PC-9 (cell line): ENCODE results near the gene UGT2B15. TPM values are rescaled to one million over a fixed set of nuclear protein-coding genes. Genes with fewer than 3 reads are reported as not detected.
"Not testable (repeated sequence)": the region's sequence is repeated elsewhere in the genome, so short reads cannot be mapped to it uniquely, and the experiment has no call there.

Experiments used
- BruUV-seq: library from RNA; stranded (reverse); fragments of 400-500 nt; replicated peaks from 2 replicates; lab custom pipeline; 2021; lab: Mats Ljungman, UMichigan
- CTCF ChIA-PET: fragments of 300-600 bp; sonication (Branson Sonifier 250); formaldehyde crosslinking; loops from one replicate; lab custom pipeline; 2022; ENCODE audit warnings: antibody characterized with exemption; lab: Charles Lee
- POLR2A ChIA-PET: fragments of 300-600 bp; sonication (Branson Sonifier 250); formaldehyde crosslinking; loops from one replicate; lab custom pipeline; 2022; ENCODE audit warnings: antibody characterized with exemption; ENCODE audit not compliant: unreplicated experiment; lab: Charles Lee
- DNase-seq, 2 experiments: peaks; one replicate each; pipeline versions ENCODE4 v3.0.0 to v3.0.0-alpha.2; 2015 to 2022; ENCODE audit warnings: mixed read lengths in 1 of 2
- H2AFZ ChIP-seq: fragments of 200-600 bp; sonication (generic); 2 replicates; pipeline ENCODE4 v1.8.1; 2017; ENCODE audit warnings: antibody characterized with exemption
- H3F3A ChIP-seq: fragments of 200-600 bp; sonication (generic); 2 replicates; pipeline ENCODE4 v1.8.1; 2017; ENCODE audit warnings: antibody characterized with exemption, mild to moderate bottlenecking, low read depth; ENCODE audit not compliant: insufficient read depth
- H3K27ac ChIP-seq: fragments of 200-600 bp; sonication (generic); 2 replicates; pipeline ENCODE4 v1.6.1; 2016; ENCODE audit warnings: mixed run types
- H3K27me3 ChIP-seq: fragments of 200-600 bp; sonication (generic); 2 replicates; pipeline ENCODE4 v1.6.1; 2016; ENCODE audit warnings: low read depth, mixed run types; ENCODE audit not compliant: insufficient read depth
- H3K36me3 ChIP-seq: fragments of 200-600 bp; sonication (generic); 2 replicates; pipeline ENCODE4 v1.6.1; 2016; ENCODE audit warnings: low read depth, mixed run types
- H3K4me1 ChIP-seq: fragments of 200-600 bp; sonication (generic); replicated peaks from 2 replicates; pipeline ENCODE4 v1.6.1; 2016; ENCODE audit warnings: mixed run types; ENCODE audit not compliant: insufficient read depth
- H3K4me2 ChIP-seq: fragments of 200-600 bp; sonication (generic); 2 replicates; pipeline ENCODE4 v1.6.1; 2017; ENCODE audit warnings: mixed run types
- H3K4me3 ChIP-seq: fragments of 200-600 bp; sonication (generic); 2 replicates; pipeline ENCODE4 v1.6.1; 2016; ENCODE audit warnings: mixed run types
- H3K79me2 ChIP-seq: fragments of 200-600 bp; sonication (generic); 2 replicates; pipeline ENCODE4 v1.6.1; 2017; ENCODE audit warnings: low read depth, mixed run types
- H3K9me2 ChIP-seq: fragments of 200-600 bp; sonication (generic); 2 replicates; pipeline ENCODE4 v1.8.1; 2017; ENCODE audit warnings: mild to moderate bottlenecking; ENCODE audit not compliant: insufficient read depth
- H3K9me3 ChIP-seq: fragments of 200-600 bp; sonication (generic); 2 replicates; pipeline ENCODE4 v1.8.1; 2016; ENCODE audit warnings: low read depth; ENCODE audit not compliant: insufficient read depth
- H4K20me1 ChIP-seq: fragments of 200-600 bp; sonication (generic); 2 replicates; pipeline ENCODE4 v1.8.1; 2017; ENCODE audit not compliant: insufficient read depth
- CTCF ChIP-seq: fragments of 200-600 bp; sonication (generic); conservative IDR thresholded peaks from 2 replicates; pipeline ENCODE4 v1.6.1; 2017; ENCODE audit warnings: mixed run types, antibody characterized with exemption, mild to moderate bottlenecking, moderate library complexity
- EZH2 ChIP-seq: fragments of 200-600 bp; sonication (generic); IDR thresholded peaks from 2 replicates; pipeline ENCODE4 v1.8.0; 2017; ENCODE audit warnings: antibody characterized with exemption, low read depth
- intact Hi-C: fragments of 100-400 bp; cut with micrococcal nuclease; formaldehyde crosslinking; loops from one replicate; pipeline ENCODE4 v1.10.0; 2022; ENCODE audit not compliant: unreplicated experiment
- total RNA-seq: library from RNA; stranded (reverse); gene quantifications from 2 replicates; pipeline ENCODE4 v1.2.3, GENCODE V29; 2021

The UGT2B15 gene
- total RNA-seq, 1 experiment from 2014 or later: not detected

GRCh38 chr4:68668537-68669163, 1.8 kb downstream of the UGT2B15 start:
- CTCF ChIA-PET, H3K9me3 ChIP-seq, H4K20me1 ChIP-seq, H3K36me3 ChIP-seq, H3K4me1 ChIP-seq, intact Hi-C loops, POLR2A ChIA-PET, H3K9me2 ChIP-seq, H3K27me3 ChIP-seq, DNase-seq, H3K4me2 ChIP-seq, H3F3A ChIP-seq, H3K79me2 ChIP-seq, H3K4me3 ChIP-seq, BruUV-seq, H2AFZ ChIP-seq, H3K27ac ChIP-seq: not testable (repeated sequence)

DNA sequence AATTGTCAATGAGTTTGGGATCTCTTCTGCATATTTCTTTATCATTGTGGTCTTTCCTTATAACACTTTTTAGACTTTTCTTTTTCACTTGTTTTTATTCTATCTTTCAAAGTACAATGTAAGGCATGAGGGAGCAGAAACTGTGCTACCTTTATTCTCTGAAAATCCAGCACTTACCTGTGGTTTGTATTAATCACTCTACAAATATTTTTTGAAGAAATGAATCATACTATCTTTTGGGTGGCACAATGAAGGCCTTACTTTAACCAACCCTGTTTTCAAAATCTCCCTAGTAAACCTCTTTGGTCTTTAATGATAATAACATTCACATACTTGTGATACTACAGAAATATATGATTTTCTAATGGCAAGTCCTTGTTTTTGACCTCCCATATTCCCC, 2.9 kb downstream of the UGT2B15 start:
- intact Hi-C loops, DNase-seq, H3K9me3 ChIP-seq, H3K4me3 ChIP-seq, H3K27ac ChIP-seq, BruUV-seq, CTCF ChIA-PET, H3K36me3 ChIP-seq, H2AFZ ChIP-seq, POLR2A ChIA-PET, H3K4me1 ChIP-seq, H3K79me2 ChIP-seq, H3K4me2 ChIP-seq, H3F3A ChIP-seq, H3K27me3 ChIP-seq, H3K9me2 ChIP-seq, H4K20me1 ChIP-seq: not testable (repeated sequence)

GRCh38 chr4:68664721-68665120, 5.7 kb downstream of the UGT2B15 start:
- BruUV-seq, H3K27me3 ChIP-seq, H3K9me2 ChIP-seq, H3K79me2 ChIP-seq, H4K20me1 ChIP-seq, H3K9me3 ChIP-seq, H3K4me1 ChIP-seq, intact Hi-C loops, H3K27ac ChIP-seq, H3K36me3 ChIP-seq, H3K4me2 ChIP-seq, POLR2A ChIA-PET, DNase-seq, H3K4me3 ChIP-seq, H3F3A ChIP-seq, H2AFZ ChIP-seq, CTCF ChIA-PET: not testable (repeated sequence)

DNA sequence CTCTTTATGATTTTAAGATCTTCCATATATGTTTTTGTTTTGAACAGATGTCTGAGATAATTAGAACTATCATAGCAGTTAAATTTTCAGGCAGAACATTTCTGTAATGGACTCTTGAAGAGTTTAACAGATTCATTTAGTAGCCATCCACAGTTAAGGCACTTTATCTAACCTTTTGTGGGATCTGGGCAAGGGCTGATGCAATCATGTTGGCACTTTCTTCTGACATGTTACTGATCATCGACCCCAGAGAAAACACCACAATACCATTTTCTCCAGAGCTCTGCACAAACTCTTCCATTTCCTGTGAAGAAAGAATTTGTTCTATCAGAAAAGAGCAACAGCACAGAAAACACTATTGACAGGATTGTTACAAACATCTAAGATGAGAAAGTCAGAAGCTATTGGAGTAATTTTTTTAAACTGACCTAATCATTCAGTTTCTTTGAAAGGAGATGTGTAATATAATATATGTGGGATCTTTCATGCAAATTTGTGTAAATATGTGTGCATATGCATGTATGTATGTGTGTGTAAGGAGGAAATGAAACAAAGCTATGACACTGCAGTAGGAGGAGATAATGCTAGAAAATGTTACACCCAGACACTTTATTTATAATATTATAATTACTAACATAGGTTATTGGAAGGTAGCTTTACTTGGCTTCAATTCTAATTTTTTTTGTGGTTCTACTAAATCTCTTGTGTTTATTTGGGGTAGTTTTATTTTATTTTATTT, 7.4 kb downstream of the UGT2B15 start:
- intact Hi-C loops, DNase-seq, H3F3A ChIP-seq, POLR2A ChIA-PET, H3K9me2 ChIP-seq, H4K20me1 ChIP-seq, H3K36me3 ChIP-seq, H3K27ac ChIP-seq, CTCF ChIA-PET, H3K79me2 ChIP-seq, H2AFZ ChIP-seq, BruUV-seq, H3K4me3 ChIP-seq, H3K9me3 ChIP-seq, H3K4me2 ChIP-seq, H3K4me1 ChIP-seq, H3K27me3 ChIP-seq: not testable (repeated sequence)

DNA sequence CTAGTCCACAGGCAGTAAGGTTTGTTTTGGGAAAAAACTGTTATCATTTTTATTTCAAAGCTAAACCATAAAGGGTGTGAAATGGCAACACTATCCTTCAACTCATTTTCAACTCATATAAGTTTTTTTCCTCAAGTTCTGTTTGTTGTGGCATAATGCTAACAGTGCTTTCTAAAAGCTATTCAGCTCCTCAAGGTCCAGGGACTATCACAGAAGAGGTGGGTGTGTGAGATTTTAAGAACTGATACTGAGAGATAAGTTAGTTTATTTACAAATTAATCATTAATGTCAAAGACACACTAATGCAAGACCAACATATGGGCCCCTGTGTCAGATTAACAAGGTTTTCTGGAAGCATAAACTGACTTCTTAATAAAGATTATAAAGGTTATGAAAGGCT, 11.8 kb downstream of the UGT2B15 start:
- no peak overlapping the region for H3K4me2 ChIP-seq
- H3K27ac ChIP-seq: no peak overlapping the region
- H3F3A ChIP-seq: no peaks in the 10 kb centered on the region
- H3K9me3 ChIP-seq: no peaks in the 10 kb centered on the region
- no peaks in the 10 kb centered on the region for H3K79me2 ChIP-seq
- H2AFZ ChIP-seq: no peak overlapping the region
- H3K36me3 ChIP-seq: no peaks in the 10 kb centered on the region
- no peak for DNase-seq
- TF ChIP-seq EZH2: no peak
- no peak for TF ChIP-seq CTCF
- H3K4me1 ChIP-seq: no peaks in the 10 kb centered on the region
- H3K4me3 ChIP-seq: no peak overlapping the region
- BruUV-seq: no TSS peak
- intact Hi-C loops: no loop called here
- no peaks in the 10 kb centered on the region for H3K9me2 ChIP-seq
- no peaks in the 10 kb centered on the region for H3K27me3 ChIP-seq
- POLR2A ChIA-PET: no interaction called here
- no peaks in the 10 kb centered on the region for H4K20me1 ChIP-seq
- CTCF ChIA-PET: no interaction called here

DNA sequence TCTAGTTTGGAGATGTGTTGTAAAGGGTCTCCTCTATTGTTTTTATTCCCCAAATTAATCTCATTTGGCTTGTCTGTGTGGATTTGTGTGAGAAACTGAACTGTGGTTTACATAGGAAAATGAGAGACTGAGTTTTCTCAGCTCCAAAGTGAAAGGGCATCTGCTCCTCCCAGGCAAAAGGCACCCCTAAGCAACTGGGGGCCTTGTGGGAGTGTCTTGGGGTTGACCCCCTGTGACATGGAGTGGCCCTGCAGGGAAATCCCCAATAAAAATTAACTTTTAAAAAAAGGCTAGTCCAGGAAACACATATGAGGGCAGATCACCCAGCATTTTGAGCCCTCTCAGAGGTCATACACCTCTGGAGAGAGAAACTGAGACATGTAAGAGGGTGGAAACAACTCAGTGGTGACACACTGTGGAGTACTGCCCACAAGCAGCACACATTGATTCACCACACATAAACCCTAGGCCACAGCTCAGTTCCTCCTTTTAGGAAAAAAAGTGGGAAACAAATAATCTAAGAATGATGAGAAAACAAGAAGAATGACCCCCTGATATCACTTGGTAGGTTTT, 13.3 kb downstream of the UGT2B15 start:
- H3K36me3 ChIP-seq, H3K9me2 ChIP-seq, CTCF ChIA-PET, H3K4me1 ChIP-seq, H3K79me2 ChIP-seq, H2AFZ ChIP-seq, DNase-seq, intact Hi-C loops, H3K9me3 ChIP-seq, BruUV-seq, H3K27me3 ChIP-seq, H3F3A ChIP-seq, H3K4me3 ChIP-seq, POLR2A ChIA-PET, H4K20me1 ChIP-seq, H3K4me2 ChIP-seq, H3K27ac ChIP-seq: not testable (repeated sequence)
